Urothelium cell line (cell line): Measurements from ENCODE around the gene IRS1.

Experiments
- DNase-seq: peaks from one replicate; pipeline ENCODE4 v3.0.0; 2011; ENCODE audit warnings: low spot score, mixed read lengths
- FAIRE-seq: peaks from 2 replicates; lab custom pipeline; 2011; peaks lifted over from hg19 to GRCh38; lab: Jason Lieb, UNC

Gene IRS1

DNA sequence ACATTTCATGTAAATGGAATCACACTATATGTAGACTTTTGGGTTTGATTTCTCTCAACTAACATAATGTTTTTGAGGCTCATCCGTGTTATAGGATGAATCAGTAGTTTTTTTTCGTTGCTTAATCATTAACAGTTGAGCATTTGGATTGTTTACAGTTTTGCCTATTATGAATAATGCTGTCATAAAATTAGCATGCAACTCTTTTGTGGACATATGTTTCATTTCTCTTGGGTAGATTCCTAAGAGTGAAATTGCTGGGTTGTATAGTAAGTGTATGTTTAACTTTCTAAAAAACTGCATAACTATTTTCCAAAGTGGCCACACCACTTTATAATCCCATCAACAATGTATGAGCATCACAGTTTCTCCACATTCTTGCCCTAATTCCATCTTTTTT lies 28.6 kb upstream of the IRS1 start:
- no peak for FAIRE-seq
- no peak for DNase-seq

DNA sequence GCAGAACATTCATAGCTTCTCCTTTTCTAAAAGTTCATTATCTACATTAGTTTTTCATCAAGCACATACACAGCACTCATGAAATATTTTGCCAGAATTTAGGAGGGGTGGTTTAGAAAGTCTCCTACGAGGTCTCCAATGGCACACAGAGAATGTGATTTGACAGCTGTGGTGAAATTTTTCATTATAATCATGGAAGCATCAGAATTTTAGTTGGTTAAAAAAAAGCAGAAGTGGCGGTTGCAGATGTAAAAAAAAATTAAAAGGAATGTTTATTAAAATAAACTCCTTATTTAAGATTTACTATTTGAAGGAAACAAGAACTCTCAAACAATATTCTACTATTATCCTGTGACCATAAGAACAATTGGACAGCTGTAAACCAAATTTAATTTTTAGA lies 25.4 kb upstream of the IRS1 start:
- FAIRE-seq (no peak), DNase-seq (no peak)

DNA sequence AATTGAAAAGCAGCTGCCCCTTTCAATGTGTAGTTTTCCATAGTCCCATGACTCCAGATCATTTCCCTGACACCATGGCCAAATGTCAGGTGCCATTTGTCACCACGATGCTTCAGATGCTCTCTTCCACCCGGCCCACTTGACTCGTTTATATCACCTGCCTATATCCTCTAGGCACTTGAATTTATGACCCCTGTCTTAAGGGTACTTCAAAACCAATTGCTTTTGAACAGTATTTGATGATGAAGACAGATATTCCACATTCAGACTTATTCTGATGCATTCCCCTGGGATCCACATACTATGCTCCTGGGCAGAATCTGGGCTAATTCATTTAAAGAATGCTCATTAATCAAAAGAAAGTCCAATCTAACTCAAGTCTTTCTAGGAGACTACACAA lies 19.3 kb upstream of the IRS1 start:
- FAIRE-seq (no peak), DNase-seq (no peak)

DNA sequence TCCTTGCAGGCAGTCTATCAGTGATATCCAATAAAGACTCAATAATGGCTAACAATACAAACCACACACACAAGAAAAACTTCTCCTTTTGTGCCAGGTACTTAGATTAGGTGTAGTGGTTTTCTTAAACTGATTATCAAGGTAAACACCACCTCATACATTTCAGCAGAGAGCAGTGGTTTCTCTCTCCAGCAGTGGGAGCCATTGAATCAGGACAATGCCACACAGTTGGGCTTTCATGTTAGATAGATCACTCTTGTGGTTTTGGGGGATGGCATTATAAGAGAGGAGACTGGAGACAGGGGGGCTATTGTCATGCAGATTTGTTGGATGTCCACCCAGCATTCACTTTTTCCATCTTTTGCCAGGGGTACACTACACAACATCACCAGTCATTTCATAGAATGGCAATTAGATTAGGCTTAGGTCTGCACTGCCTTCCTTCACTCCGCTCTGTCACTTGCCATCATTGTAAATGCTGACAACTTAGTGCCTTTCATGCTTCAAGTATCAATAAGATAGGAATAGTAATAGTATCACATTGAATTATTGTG lies 13.6 kb upstream of the IRS1 start:
- FAIRE-seq = no peak

DNA sequence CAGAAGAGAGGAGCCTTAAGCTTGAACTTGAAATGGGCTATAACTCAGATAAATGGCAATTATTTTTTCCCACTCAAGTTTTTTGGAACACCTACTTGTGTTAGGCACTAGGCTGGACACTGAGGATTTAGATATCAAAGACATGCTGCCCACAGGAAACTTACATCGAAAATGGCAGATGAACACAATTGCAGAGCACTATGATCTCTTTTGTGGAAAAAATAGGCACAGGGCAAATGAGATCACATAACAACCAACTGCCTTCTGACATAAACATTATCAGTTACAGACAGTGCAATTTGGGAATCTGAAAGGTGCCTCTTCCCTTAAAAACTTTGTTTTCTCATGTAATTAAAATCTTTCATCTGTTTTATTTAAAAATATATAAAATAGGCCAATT lies 3.8 kb upstream of the IRS1 start:
- DNase-seq (no peak), FAIRE-seq (no peak)

More for the DNA sequence above, 13.6 kb upstream of the IRS1 start:
- no peak for DNase-seq

DNA sequence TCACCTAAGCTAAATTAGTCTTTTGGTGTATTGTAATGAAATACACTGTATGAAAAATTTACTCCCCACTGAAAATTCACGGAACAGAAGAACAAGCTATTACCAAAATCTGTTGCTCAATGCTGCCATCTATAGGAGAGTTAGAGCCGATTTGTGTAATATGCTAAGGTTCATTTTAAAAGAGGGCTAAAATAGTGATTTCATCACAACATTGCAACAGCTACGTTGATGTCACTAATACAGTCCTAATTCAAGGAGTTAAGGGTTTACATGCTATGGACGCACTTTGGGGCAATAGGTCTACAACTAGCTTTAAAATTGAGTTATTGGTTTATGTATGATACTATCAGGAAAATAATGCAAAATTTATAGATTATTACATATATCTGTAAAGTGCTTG lies 3.0 kb upstream of the IRS1 start:
- no peak for FAIRE-seq
- no peak for DNase-seq

DNA sequence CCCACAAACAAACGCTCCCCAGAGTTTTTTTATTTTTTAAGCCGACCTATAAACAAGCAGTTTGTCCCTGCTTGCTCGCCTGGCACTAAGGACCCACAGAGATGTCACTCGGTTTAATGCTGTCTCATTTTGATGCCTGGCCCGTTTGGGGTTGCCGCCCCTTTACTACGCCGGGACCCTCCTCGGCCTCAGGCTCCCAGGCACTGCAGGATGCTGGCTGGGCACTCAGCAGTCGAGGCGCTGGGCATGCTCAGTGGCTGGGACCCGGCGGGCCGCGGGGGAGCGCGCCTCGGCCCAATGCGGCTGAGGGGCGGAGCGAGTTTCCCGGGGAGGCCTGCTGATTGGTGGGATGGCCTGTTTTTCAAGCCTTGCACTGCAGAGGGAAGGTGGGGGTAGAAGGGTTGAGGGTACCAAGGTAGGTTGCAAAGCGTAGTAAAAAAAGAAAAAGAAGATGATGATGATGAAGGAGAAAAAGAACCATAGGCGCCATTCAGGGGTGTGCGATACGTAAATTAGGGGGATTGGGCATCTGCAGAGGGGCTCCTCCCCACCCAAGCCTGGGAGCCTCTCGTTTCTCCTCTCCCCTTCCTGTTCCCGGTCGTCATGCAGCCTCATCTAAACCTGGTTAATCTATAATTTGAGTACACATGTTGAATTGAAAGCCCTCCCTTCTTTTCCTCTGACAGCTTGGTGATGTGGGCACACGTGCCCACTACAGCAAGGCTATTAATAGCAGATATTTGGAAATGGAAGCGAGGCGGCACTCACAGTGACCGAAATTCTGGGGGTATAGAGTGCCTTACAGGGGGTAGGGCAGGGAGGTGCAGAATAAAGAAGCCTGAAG lies 1.5 kb upstream of the IRS1 start:
- peak; percentile 93 for FAIRE-seq
- DNase-seq = peak; percentile 92

DNA sequence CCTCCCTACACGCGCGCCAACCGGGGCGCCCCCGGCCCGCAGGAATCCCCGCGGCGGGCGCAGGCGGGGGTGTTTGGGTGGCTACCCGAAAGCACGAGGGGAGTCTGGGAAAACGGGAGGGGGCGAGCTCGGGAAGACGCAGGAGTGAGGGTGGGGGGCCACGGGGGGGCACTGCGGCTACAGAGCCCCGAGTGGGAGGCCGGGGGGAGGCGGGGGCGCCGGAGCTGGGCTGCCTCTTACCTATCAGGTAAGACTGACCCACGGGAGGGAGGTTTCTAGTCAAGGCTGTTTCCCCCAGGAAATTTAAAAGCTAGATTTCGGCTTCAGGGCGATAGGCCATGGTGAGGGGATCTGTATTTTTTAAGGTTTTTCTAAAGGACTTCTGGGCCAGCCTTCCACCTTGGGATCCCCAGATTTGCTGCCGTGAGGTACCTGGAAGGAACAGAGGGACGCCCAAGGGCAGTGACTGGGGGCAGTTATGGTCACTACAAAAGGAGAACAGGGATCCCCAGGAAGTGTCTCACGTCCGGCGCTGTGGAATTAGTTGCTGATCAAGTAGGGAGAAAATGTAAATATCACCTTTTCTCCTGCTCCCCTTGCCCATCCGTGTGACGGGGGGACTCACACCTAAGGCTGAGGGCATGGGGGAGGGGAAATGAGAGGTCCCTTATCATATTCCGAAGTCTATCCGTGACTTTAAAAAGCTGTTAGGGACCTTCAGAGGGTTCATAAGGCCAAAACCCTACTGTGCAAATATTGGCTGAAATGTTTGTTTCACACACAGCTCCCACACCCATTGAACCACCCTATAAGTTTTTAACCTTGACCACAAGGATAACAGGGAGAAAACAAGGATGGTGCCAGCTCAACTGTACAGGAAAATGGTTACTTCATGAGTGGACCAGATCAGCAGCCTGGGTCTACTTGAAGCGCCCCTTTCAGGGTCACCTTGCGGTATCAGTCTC lies 638 bp upstream of the IRS1 start:
- FAIRE-seq = no peak
- DNase-seq = no peak

DNA sequence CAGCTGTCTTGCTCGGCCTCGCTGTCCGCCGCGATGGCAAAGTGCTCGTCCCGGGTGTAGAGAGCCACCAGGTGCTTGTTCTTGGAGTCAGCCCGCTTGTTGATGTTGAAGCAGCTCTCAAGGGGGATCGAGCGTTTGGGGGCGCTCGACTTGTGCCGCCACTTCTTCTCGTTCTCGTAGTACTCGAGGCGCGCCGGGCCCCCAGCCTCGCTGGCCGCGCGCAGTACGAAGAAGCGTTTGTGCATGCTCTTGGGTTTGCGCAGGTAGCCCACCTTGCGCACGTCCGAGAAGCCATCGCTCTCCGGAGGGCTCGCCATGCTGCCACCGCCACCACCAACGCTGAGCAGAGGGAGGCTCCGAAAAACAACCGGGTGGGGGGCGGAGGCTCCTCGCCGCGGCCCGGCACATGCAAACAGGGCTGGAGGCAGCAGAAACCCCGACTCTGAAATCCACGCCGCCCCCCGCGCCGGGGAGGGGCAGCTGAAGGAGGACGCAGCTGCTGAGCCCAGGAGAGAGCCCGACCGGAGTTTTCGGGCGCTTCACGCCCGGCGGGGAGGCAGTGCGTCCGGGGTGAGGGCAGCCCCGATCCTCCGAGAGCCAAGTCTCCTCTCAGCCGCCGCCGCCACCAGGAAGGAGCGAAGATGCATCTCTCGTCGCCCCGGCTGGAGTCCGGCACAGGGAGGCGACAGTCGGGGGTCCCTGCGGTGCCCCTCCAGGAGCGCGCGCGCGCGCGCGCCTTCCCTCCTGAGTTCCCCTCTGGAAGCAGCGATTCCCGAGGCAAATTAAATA lies 1.0 kb downstream of the IRS1 start:
- DNase-seq = no peak
- FAIRE-seq = no peak

DNA sequence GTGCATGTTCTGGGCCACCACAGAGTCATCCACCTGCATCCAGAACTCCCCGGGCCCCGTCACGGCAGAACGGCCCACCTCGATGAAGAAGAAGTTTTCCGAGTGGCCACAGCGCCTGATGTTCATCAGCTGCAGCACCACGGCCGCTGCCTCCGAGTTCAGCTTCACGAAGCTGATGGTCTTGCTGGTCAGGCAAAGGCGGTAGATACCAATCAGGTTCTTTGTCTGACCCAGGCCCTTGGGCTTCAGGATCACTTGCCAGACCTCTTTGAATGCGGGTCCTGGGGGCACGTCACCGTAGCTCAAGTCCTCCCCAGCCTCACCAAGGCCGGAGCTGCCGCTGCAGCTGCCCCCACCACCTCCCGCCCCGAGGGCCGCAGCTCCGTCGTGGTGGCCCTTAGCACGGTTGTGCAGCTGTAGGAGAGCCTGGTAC lies 1.6 kb downstream of the IRS1 start:
- FAIRE-seq = no peak

DNA sequence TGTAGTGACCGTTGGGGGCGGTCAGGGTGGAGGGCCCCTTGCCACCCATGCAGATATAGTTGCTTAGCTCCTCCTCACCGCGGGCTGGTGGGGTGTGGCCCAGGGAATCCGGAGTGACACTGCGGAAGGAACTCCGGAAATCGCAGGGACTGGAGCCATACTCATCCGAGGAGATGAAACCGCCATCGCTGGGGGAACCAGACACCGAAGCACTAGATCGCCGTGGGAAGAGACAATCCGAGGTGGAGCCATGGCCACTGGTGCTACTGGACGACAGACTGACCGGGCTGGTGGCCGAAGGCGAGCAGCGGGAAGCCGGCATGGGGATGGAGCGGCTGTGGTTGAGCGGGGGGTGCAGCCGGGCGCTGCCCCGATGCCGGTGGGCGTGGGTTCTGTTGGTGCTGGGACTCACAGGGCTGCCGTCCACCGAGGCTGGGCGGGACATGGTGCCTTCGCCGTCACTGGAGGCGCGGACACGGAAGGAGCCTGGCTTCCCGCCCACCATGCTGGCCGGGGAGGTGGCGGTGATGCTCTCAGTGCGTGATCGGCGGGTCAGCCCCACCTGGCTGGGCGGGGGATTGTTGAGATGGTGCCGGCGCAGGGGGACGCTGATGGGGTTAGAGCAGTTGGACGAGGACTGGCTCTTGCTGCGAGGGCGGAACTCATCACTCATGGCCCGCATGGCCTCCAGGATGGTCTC lies 2.2 kb downstream of the IRS1 start:
- no peak for DNase-seq
- no peak for FAIRE-seq

More for the DNA sequence above, 1.6 kb downstream of the IRS1 start:
- no peak for DNase-seq

DNA sequence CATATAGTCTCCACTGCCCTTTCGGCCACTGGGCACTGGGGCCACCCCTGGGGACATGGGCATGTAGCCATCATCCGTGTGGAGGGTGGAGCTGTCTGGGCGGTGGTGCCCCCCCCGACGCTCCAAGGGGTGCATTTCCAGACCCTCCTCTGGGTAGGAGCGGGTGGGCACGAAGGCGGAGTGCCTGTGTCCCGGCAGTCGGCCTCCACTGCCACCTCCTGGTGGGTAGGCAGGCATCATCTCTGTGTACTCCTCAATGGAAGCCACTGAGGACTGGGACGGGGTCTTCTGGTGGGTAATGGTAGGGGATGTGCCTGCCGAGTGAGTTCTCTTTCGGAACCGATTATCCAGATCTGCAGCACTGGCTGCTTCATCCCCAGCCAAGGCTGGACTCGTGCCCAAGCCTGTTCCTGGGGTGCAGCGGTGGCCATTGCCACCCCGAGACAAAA lies 2.8 kb downstream of the IRS1 start:
- FAIRE-seq (no peak), DNase-seq (peak; percentile 68)

DNA sequence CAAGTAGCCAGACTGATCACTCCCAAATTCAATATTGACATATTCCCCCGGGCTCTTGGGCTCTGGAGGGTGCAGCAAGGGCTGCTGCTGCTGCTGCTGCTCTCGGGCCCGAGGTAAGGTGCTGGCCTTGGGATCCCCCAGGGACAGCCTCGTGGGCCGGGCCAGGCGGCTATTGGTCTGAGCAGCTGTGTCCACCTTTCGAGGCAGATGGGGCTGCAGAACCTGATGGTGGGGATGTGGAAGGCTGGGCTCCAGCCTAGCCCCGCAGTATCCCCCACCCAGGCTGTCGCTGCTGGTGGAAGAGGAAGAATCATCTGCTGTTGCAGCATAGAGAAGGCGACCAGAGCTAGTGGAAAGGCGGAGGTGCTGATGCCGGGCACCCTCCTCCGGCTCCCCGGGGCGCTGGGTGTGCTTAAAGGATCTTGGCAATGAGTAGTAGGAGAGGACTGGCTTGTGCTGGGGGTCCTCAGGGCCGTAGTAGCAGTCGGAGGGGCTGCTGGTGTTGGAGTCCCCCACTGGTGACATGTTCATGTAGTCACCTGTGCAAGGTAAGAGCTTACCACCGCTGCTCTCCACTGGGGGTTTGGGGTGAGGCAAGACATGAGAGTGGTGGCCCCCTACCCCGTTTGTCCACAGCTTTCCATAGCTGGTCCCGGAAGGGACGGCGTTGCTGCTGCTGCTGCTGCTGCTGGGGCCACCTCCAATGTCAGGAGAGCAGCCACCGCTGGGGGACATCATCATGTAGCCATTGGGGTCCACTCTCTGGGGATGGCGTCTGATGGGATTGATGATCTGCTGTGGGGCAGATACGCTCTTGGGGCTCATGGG lies 3.4 kb downstream of the IRS1 start:
- FAIRE-seq = no peak
- DNase-seq = no peak

DNA sequence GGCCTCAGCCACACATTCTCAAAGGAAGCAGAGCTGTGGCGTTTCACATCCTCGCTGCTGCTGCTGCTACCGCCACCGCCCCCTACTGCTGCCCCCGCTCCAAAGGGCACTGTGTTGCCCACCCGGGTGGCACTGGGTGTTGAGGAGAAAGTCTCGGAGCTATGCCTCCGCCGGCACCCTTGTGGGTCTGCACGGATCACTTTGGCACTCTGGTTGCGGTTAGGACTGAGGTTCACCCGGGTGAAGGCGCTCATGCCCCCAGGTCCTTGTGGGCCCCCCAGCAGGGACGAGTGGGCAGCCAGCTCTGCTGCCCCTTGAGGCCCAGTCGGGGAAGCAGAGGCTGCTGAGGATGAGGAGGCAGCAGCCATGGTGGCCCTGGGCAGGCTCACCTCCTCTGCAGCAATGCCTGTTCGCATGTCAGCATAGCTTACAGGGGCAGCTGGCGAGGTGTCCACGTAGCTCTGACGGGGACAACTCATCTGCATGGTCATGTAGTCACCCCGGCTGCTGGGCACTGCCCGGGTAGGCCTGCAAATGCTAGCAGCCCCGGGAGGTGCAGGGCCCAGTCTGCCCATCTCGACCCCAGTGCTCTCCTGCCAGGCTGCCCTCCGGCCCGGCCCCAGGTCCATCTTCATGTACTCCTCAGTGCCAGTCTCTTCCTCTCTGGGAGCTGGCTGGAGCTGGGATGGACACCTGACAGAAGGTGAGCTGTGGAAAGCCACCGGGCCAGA lies 4.2 kb downstream of the IRS1 start:
- FAIRE-seq (peak; percentile 27), DNase-seq (no peak)

DNA sequence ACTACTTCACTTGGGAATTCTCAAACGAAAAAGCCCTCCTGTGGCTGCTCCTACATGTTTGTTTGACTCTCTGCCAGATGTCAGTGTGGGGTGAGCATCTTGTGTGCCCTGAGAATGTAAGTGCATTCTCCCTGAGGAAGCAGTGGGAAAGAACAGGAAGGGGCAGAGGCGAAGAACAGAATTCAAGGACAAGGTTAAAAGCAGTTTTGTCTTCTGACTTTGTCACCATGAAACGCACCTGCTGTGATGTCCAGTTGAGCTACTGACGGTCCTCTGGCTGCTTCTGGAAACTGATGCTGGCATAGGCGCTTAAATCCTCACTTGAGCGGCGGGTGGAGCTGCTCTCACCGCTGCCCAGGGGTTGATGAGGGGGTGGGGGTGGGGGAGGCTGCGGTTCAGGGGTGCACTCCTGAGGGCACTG lies 4.9 kb downstream of the IRS1 start:
- no peak for FAIRE-seq
- no peak for DNase-seq

DNA sequence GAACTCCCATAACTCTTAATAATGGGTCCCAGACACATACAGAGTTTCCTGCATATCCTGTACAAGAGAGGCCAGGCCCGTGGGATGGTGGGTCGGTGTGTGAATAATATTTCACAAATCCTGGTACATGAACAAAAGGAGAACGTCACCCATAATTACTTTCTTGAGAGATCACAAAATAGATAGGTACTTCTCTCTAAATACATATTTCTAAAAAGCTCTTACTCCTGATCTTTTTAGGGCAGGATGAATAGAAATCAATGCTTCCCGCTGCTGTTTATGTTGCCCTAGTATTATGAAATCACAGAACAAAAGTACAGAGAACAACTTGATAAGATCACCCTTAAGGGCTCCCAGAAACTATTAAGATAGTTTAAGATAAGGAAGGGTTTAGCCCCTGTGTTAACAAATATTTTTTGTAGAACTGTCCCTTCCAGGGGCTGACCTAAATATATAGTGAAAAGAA lies 5.4 kb downstream of the IRS1 start:
- FAIRE-seq = no peak
- DNase-seq = no peak

DNA sequence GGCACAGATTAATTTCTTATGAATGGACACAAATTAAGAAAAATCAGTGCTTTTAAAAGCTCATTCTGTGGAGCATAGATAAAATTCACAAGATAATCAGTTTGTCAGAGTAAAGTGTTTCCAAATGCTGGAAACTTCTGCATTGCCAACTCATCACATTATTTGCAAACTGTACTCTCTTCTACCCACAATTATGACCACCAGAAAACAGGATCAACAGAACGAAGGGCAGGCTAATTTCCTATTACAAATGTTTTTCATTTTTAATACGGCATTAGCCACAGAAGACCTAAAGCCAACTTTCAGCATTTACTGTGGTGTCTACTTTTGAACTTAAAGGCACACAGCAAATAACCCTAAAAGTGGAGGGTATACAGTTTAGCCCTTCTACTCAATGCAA lies 6.0 kb downstream of the IRS1 start:
- DNase-seq (no peak), FAIRE-seq (no peak)

DNA sequence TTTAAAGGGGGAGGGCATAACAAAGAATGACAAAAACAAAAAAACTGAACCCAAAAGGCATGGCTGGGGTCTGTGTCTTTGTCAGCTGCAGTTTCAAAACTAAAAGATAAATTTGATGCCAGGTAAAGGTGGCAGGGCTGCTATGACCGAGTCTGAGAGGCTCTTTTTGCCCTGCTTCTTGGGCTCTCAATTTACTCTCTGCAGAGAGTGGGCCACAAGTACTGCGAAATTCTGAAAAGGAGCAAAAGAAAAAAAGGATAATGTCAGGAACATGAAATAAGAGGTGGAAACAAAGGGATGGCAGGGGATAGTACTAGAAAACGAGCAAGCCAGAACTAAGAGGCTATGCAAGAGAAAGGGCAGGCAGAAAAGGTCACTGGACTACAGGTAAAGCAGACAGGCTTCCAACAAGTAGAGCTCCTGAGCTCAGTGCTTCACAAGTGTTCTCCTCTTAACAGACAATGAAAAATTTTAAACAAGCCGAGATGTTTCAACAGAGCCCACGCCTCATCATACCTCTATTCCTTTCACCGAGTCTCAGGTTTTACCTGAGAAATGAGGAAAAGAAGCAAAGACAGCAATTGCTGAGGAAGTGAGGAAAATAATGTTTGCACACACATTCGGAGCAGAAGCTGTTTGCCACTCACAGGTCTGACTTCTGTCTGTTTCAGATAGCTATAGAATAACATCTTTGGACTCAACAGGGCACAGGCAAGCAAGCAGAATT lies 7.3 kb downstream of the IRS1 start:
- DNase-seq (no peak), FAIRE-seq (no peak)
